SJSA1 (cell line): ENCODE data around the gene HIRIP3. TPM values are rescaled to one million over a fixed set of nuclear protein-coding genes. Genes with fewer than 3 reads are reported as not detected.

ENCODE experiments used
- DNase-seq, 2 experiments: peaks; one replicate each; pipeline ENCODE4 v3.0.0-alpha.2; 2015 to 2020; ENCODE audit warnings: low spot score in 2 of 2, low read depth in 1 of 2
- H3K27ac ChIP-seq: fragments of 250-450 bp; sonication (Bioruptor Pico); 2 replicates; pipeline ENCODE4 v1.5.1; 2020; ENCODE audit warnings: mild to moderate bottlenecking, moderate library complexity
- H3K27me3 ChIP-seq: fragments of 250-450 bp; sonication (Bioruptor Pico); replicated peaks from 2 replicates; pipeline ENCODE4 v1.5.1; 2020; ENCODE audit warnings: mild to moderate bottlenecking, moderate library complexity
- H3K36me3 ChIP-seq: fragments of 250-450 bp; sonication (Bioruptor Pico); 2 replicates; pipeline ENCODE4 v1.5.1; 2020; ENCODE audit warnings: mild to moderate bottlenecking
- H3K4me1 ChIP-seq: fragments of 250-450 bp; sonication (Bioruptor Pico); replicated peaks from 2 replicates; pipeline ENCODE4 v1.6.1; 2021; ENCODE audit warnings: mild to moderate bottlenecking
- H3K4me3 ChIP-seq: fragments of 250-450 bp; sonication (Bioruptor Pico); 2 replicates; pipeline ENCODE4 v1.5.1; 2020; ENCODE audit warnings: mild to moderate bottlenecking
- H3K9me3 ChIP-seq: fragments of 250-450 bp; sonication (Bioruptor Pico); replicated peaks from 2 replicates; pipeline ENCODE4 v1.5.1; 2020; ENCODE audit warnings: mild to moderate bottlenecking
- total RNA-seq: library from RNA; depleted of rRNA; stranded (reverse); fragments of >200 nt; shearing (Covaris generic); gene quantifications from 2 replicates; pipeline ENCODE4 v1.2.3, GENCODE V29; 2014

The HIRIP3 gene
- total RNA-seq, 1 experiment from 2014 or later = 20.3 TPM

GRCh38 chr16:29975811-29976511 is 19.5 kb downstream of the HIRIP3 start:
- DNase-seq = no peak
- peaks cover 68% of the 10 kb centered on the region for H3K36me3 ChIP-seq
- H3K9me3 ChIP-seq = 0 out of 2 replicates have a peak, but pooled peaks cover 2% of the 10 kb centered on the region
- peaks cover 15% of the 10 kb centered on the region for H3K4me1 ChIP-seq
- H3K27me3 ChIP-seq = no peaks in the 10 kb centered on the region
- H3K27ac ChIP-seq = no peak overlapping the region
- no peak overlapping the region for H3K4me3 ChIP-seq

- Histone ChIP-seq H3K4me3 (peak overlapping the region; percentile 66), H3K9me3 (0 out of 2 replicates have a peak, but pooled peaks cover 2% of the 10 kb centered on the region), H3K27ac (no peak overlapping the region), H3K4me1 (peaks cover 15% of the 10 kb centered on the region), H3K36me3 (peaks cover 59% of the 10 kb centered on the region), H3K27me3 (no peaks in the 10 kb centered on the region)
- no peak for DNase-seq
Observed at GRCh38 chr16:29975134-29975538, 20.3 kb downstream of the HIRIP3 start.

- H3K27ac ChIP-seq = peak overlapping the region; percentile 41
- peak in 1 of 2 experiments; percentile 13 for DNase-seq
- 0 out of 2 replicates have a peak, but pooled peaks cover 2% of the 10 kb centered on the region for H3K9me3 ChIP-seq
- no peaks in the 10 kb centered on the region for H3K27me3 ChIP-seq
- H3K4me3 ChIP-seq = peak overlapping the region; percentile 66
- peaks cover 15% of the 10 kb centered on the region for H3K4me1 ChIP-seq
- peaks cover 53% of the 10 kb centered on the region for H3K36me3 ChIP-seq
Observed at GRCh38 chr16:29974291-29975133, 20.9 kb downstream of the HIRIP3 start.

- Histone ChIP-seq H3K36me3 (peaks cover 44% of the 10 kb centered on the region), H3K27ac (peak within 1 kb of the TSS; percentile 41), H3K9me3 (0 out of 2 replicates have a peak, but pooled peaks cover 2% of the 10 kb centered on the region), H3K4me1 (peaks cover 15% of the 10 kb centered on the region), H3K27me3 (no peaks in the 10 kb centered on the region), H3K4me3 (peak within 1 kb of the TSS; percentile 66)
- peak; percentile 99 to 100 for DNase-seq
Observed at GRCh38 chr16:29973384-29974246, 21.8 kb downstream of the HIRIP3 start, which contains the start of gene TAOK2. TAOK2 (plus strand) TSS chr16:29973868; CDS start chr16:29977773, 3,905 bp downstream.

- Histone ChIP-seq H3K4me1 (peaks cover 15% of the 10 kb centered on the region), H3K27ac (no peak overlapping the region)
Observed at GRCh38 chr16:29972992-29973383, 22.4 kb downstream of the HIRIP3 start.

GRCh38 chr16:29972500-29972899 is 22.9 kb downstream of the HIRIP3 start:
- H3K4me1 ChIP-seq = peaks cover 15% of the 10 kb centered on the region
- H3K27ac ChIP-seq = no peak overlapping the region
- DNase-seq = no peak
- H3K4me3 ChIP-seq = no peak overlapping the region
- peaks cover 39% of the 10 kb centered on the region for H3K36me3 ChIP-seq
- H3K27me3 ChIP-seq = no peaks in the 10 kb centered on the region
- H3K9me3 ChIP-seq = 0 out of 2 replicates have a peak, but pooled peaks cover 2% of the 10 kb centered on the region

More at GRCh38 chr16:29972992-29973383, 22.4 kb downstream of the HIRIP3 start:
- Histone ChIP-seq H3K36me3 (peaks cover 43% of the 10 kb centered on the region), H3K4me3 (no peak overlapping the region; the same call in 1 of the 2 replicates), H3K27me3 (no peaks in the 10 kb centered on the region), H3K9me3 (0 out of 2 replicates have a peak, but pooled peaks cover 2% of the 10 kb centered on the region)
- DNase-seq = no peak

GRCh38 chr16:29971304-29971703 is 24.1 kb downstream of the HIRIP3 start:
- no peak overlapping the region for H3K27ac ChIP-seq
- no peaks in the 10 kb centered on the region for H3K27me3 ChIP-seq
- peaks cover 15% of the 10 kb centered on the region for H3K4me1 ChIP-seq
- no peak for DNase-seq
- no peak overlapping the region for H3K4me3 ChIP-seq
- peaks cover 30% of the 10 kb centered on the region for H3K36me3 ChIP-seq
- 0 out of 2 replicates have a peak, but pooled peaks cover 2% of the 10 kb centered on the region for H3K9me3 ChIP-seq

- Histone ChIP-seq H3K36me3 (peaks cover 18% of the 10 kb centered on the region), H3K4me3 (no peak overlapping the region), H3K27ac (no peak overlapping the region), H3K4me1 (no peaks in the 10 kb centered on the region), H3K27me3 (no peaks in the 10 kb centered on the region), H3K9me3 (0 out of 2 replicates have a peak, but pooled peaks cover 1% of the 10 kb centered on the region)
- no peak for DNase-seq
Observed at GRCh38 chr16:29968205-29968604, 27.2 kb downstream of the HIRIP3 start.

- Histone ChIP-seq H3K4me1 (peaks cover 14% of the 10 kb centered on the region), H3K27ac (no peak overlapping the region), H3K4me3 (no peak overlapping the region; the same call in 1 of the 2 replicates), H3K9me3 (no peaks in the 10 kb centered on the region), H3K27me3 (no peaks in the 10 kb centered on the region), H3K36me3 (peaks cover 3% of the 10 kb centered on the region; the same call in 1 of the 2 replicates)
- no peak for DNase-seq
Observed at GRCh38 chr16:29963021-29963743, 32.2 kb downstream of the HIRIP3 start.

- no peaks in the 10 kb centered on the region; the same call in 1 of the 2 replicates for H3K36me3 ChIP-seq
- peaks cover 14% of the 10 kb centered on the region for H3K4me1 ChIP-seq
- no peaks in the 10 kb centered on the region for H3K9me3 ChIP-seq
- peak overlapping the region; percentile 53 for H3K4me3 ChIP-seq
- no peaks in the 10 kb centered on the region for H3K27me3 ChIP-seq
- peak in 1 of 2 experiments; percentile 31 for DNase-seq
- H3K27ac ChIP-seq = peak overlapping the region; percentile 50
Observed at GRCh38 chr16:29962344-29962994, 32.9 kb downstream of the HIRIP3 start.

GRCh38 chr16:29961479-29962343 is 33.7 kb downstream of the HIRIP3 start, which contains the start of gene TMEM219:
TMEM219 (plus strand) TSS chr16:29962079; CDS start chr16:29963144, 1,065 bp downstream.
- no peaks in the 10 kb centered on the region for H3K9me3 ChIP-seq
- H3K4me1 ChIP-seq = peaks cover 14% of the 10 kb centered on the region
- H3K27me3 ChIP-seq = no peaks in the 10 kb centered on the region
- H3K27ac ChIP-seq = peak within 1 kb of the TSS; percentile 50
- H3K4me3 ChIP-seq = peak within 1 kb of the TSS; percentile 53
- H3K36me3 ChIP-seq = no peaks in the 10 kb centered on the region
- peak; percentile 91 to 98 for DNase-seq
